ELR (cell line): ENCODE results near the gene DCST1.

Experiments
- DNase-seq: peaks from one replicate; pipeline ENCODE4 v3.0.0-alpha.2; 2015; ENCODE audit warnings: low read depth

DCST1 gene

DNA sequence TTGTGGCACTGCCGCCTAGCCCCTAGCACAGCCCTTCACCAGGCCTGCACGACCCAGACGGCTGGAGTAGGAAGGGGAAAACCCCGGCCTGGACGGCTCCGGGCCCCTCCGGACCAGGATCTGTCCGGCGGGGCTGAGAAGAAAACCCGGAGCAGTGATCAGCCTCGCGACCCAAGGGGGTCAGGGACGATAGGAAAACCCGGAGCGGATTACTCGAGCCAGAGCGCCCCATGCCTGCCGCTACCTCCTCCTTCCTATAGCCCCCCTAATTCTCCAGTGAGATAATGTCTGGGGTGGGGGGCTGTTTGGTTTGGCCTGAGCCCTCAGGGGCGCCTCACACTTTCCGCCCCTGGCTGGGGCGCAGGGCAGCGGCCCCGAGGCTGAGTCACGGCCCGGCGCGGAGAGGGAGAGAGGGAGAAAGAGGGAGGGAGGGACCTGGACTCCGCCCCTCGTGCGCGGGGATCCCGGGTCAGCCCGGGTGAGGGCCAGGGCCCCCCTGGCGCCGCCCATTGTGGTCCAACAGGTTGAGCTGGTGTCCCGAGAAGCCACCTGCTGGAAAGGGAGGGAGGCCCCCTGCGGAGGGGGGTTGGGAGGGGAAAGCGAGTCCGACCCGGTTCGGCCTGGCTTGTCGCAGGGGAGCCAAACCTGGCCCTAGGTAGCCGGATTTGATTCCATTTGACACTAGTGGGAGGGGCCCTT is 32.7 kb upstream of the DCST1 start:
- DNase-seq: peak; percentile 86

DNA sequence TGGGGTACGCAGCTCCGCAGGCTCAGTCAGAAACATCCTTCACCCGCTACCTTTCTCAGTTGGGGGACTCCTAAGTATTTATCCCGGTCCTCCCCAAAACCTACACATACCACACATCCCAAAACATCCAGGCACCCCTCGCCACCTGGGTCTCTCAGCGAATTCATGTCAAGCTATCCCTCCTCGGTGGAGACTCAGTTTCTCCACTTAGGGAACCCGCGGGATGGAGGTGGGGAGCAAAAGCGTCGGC is 32.3 kb upstream of the DCST1 start:
- no peak for DNase-seq

DNA sequence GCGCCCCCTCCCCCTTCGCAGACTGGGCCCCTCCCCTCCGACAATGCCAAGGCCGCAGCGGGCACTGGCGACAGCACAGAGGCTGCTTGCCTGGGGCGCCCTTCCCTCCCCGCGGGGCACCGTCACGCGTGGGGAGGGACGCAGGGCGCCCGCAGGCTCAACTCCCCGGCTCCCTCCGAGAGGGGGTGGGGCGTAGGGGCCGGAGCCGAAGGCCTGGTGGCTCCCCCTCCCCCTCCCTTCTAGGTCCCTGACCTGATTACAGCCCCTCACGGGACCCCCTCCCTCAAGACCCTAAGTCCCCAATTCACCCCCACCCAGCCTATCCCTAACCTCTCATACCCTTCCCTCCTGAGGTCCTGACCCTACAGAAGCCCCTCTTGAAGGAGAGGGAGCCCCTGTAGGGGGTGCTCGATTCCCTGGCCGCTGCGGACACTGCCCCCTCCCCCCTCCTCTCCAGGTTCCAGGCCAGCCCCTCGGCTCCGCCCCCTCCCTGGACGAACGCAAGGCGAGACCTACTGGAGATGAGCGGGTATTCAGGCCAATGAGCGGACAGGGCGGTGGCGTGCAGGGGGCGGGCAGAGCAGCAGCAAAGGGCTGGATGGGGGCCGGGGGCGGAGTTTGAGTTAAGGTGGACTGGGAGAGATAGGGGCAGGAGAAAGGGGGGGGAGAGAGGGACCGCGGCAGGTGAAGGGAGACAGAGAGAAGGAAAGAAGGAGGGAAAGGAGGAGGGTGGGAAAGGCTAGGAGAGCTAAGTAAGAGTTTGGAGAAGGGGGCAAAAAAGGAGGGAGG is 31.8 kb upstream of the DCST1 start:
- DNase-seq: peak; percentile 99

- peak; percentile 46 for DNase-seq
Observed at GRCh38 chr1:155002464-155003226, 31.0 kb upstream of the DCST1 start, which contains the start of gene ZBTB7B. ZBTB7B (plus strand) TSS chr1:155002802; CDS start chr1:155014661, 11,859 bp downstream.

GRCh38 chr1:155003227-155003765 is 30.3 kb upstream of the DCST1 start:
- peak; percentile 48 for DNase-seq

GRCh38 chr1:155003766-155004351 is 29.8 kb upstream of the DCST1 start:
- DNase-seq: peak; percentile 68

DNA sequence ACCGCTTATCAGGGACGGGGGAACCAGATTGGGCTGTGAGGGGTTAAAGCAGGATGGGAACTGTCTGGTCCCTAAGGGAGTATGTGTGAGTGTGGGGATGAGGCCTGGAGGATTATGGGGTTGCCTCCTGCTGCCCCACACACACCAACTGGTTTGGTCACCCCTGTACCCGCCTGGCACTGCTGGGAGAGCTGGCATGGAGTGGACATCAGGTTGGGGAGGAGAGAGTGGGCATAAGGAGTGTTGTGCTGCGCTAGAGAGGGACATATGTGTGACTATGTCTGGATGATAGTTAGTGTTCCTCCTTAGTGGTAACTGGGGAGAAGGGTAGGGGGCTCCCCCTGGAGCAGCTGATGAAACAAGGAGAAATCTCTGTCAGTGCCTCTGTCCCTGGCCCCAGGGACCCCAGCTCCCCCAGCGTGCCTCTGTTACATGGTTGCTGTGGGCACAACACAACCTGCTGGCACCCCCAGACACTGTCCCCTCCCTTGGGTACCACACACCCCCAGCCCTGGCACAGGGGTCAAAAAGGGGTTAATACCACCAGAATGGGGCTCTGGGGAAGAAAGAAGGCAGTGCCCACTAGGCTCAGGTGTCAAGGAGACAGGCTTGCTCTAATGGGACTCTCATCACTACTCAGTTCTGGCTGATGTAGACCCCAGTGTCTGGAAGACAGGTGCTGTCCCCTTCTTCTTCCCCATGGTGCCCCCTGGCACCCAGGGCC is 29.1 kb upstream of the DCST1 start:
- no peak for DNase-seq

DNA sequence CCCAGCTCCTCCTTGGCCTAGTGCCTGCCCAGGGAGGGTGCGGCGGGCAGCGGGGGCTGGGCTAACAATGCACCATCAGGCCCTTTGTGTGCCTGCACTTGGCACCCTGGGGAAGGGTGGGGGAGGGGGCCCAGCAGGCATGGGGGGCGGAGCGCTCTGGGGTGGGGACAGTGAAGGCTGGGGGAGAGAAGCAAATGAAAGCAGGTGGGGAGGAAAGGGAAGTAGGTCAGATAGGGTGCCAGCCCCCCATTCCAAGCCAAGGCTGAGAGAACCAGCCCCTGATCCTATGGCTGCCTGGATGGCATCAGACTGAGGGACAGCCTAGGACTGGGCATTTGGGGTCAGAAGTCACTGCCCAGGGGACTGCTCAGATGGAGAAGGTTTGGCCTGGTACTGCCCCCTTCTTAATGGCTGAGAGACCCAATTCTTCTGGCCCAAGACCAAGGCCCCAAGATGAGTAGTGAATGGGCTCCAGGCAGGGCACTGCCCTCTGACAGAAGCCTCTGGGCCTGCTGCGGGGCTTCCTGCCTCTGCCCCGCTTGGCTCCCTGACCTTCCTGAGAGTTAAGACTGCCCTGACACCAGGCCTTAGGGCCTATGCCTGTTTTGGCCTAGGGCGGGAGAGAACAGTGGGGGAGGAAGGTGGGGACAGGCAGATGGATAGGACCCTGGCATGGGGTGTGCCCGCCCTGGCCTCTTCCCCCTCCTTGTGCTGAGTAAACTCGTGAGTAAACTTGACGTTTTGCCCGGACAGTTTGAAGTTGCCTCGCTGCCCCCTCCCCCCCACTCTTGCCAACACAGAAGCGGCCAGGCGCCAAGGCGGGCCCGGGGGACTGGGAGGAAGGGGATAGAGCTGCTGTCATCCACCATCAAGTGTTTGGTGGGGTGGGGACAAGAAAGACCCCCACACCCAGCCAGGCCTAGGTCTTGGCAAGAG is 28.3 kb upstream of the DCST1 start:
- no peak for DNase-seq

GRCh38 chr1:155006601-155007101 is 27.0 kb upstream of the DCST1 start:
- DNase-seq: peak; percentile 63

DNA sequence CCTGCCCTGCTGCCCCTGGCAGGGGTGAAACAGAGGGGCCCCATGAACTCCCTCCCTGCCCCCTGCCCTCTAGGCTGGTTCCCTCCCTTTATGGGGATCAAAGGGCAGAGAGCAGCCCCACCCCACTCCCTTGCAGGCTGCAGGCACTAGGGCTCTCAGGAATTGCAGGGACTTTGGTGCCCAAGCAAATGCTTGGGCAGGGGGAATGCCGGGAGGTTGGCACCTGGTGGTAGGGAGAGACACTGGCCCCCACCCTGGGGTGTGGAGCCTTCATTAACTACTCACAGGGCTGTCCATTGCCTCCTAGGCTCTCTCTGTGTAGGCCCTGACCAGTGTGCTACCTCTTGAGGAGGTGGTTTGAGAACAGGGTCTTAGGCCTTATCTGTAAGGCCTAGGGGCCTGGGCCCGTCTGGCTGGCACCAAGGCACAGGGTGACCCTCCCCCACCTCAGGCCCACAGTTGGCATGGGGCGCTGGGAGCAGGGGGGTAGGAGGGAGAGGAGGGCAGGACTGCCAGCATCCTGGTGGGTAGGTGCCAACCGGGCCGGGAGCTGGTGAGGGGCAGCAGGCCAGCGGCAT is 26.3 kb upstream of the DCST1 start:
- DNase-seq: no peak

GRCh38 chr1:155008015-155008941 is 25.3 kb upstream of the DCST1 start:
- DNase-seq: no peak

DNA sequence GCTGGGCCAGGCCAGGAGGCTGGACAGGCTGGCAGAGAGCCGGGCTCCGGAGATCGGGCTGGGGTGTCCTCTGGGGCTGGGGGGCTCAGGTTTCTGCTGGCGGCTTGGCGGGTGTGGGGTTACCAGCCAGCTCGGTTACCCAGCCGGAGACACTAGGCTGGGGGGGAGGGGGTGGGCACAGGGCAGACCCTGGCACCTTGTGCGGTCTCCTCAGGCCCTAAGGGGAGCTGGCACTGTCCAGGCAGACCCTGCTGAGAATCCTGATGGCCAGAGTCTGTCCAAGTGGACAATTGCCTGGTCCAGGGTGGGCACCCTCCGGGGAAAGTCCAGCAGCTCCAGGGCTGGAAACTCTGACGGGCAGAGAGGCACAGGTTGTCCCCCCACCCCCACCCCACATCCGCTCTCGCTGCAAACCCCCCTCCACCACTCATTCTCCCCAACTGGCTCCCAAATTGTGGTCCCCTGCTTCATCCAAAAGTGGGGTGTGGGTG is 24.4 kb upstream of the DCST1 start:
- DNase-seq: no peak

DNA sequence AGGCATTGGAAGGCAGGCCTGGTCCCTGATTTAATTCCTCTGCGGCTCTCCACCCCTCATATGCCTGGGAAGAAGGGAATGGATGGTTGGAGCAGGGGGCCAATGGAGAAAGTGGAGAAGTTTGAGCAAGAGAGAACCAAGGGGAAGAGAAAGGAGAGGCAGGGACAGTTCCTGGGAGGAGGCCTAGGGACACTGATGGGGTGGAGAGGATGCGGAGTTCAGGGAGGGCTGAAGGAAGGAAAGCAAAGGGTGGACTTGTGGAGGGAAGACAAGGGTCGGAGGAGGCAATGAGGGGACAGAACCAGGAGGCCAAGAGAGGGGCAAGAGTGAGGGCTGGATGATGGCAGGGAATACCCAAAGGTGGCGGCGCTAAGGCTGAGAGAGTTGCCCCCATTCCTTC is 23.9 kb upstream of the DCST1 start:
- no peak for DNase-seq

DNA sequence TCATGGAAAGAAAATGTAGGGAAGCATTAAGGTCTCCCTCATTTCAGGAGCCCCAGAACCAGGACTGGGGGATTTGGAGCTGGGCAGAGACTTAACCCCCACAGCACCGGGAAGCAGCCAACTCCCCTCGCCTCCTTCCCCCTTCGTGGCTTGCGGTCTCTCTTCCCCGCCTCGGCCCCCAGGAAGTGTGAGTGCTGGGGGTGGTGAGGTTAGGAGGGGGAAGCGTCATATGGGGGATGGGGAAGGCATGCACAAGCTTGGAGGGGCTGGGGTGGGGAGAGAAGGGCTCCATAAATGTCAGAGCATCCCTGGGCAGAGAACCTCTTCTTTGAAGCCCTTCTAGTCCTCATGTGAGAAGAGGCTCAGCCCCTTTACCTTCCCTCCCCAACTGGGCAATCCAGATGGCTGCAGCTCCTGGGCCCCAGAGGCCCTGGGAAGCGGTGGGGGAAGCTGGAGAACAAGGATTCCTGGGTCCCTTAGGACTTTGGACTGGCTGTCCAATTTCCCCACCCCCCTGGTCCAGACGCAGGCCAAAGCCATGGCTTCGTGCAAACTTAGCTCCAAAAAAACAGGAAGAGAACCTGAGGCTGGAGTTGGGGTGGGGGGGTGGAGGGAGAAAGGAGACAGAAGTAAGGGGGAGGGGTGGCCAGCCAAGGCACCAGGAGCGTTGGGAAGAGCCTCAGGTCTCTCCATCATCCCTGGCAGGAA is 23.3 kb upstream of the DCST1 start:
- no peak for DNase-seq

DNA sequence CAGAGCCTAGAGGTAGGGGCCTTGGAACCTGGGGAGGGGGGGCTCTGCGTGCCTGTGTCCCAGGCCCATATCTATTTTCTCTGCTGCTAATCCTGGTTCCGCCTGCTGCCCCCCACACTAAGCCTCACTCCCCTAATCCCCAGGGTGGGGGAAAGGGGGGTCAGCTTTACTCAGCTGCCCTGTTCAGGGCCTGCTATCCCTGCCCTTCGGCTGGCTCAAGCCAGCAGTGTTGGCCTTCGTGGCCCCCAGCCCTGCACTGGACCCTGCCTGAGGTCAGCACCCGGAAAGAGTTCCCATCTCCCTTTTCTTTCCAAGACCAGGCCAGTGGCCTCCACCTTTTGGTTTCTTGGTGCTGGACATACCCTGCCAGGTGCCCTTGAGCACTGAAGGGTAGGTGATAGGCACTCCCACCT is 22.6 kb upstream of the DCST1 start:
- no peak for DNase-seq

DNA sequence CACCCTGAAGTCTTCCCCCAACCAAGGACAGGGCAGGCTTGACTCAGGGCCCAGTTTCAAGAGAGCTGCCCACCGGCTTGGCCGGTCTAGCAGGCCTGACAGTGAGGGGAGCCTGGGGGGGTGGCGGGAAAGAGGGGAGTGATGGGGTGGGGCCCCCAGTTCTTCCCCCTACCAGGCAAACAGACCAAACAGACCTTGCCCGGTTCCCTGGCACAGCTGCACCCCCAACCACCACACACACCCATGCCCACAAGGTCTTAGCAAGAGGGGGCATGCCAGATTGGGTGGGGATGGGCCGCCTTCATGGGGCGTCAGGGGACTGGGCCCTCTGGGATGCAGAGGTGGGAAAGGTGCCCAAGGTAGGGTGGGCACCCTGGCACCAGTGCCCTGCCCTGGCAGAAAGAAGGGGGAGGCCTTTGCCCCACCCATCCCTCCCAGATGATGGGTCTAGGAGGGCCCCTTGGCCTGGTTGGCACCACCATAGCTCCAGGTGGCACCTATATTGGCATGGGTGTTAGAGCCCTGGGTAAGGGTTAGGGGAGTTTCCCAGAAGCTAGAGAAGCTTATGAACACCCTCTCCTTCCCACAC is 22.1 kb upstream of the DCST1 start:
- DNase-seq: no peak

DNA sequence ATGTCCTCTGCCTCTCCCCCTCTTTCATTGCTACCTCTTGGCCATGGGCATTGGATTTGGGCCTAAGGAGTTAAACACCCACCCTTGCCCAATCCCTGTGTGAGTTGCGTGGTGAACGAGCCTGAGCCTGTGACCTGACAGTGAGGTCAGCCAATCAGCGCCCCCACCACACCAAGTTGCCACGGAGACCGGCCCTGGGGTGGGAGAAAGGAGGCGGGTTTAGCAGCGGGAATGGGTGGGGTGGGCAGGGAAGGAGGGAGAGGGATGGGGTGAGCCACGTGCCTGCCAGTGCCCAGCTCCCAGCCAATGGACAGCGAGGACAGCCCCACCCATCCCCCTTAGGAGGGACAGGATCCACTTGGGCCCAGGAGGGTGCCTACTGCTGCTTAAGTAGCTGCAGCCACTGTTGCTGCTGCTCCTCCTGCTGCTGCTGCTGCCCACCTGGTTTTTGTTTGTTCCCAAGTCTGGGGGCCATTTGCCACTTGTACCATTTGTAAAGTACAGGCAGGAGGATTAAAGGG is 21.5 kb upstream of the DCST1 start:
- DNase-seq: no peak
